B cell (primary cell): Measurements from ENCODE around the gene OR6K3. TPM values are rescaled to one million over a fixed set of nuclear protein-coding genes. Genes with fewer than 3 reads are reported as not detected.

Experiments
- ATAC-seq: fragments of 200-7000 bp; cut with Tn5 transposase; one replicate; pipeline ENCODE4 v1.10.0; 2021; ENCODE audit warnings: low read depth, mild to moderate bottlenecking, moderate number of reproducible peaks, moderate library complexity
- CTCF ChIA-PET: fragments of 350-600 bp; sonication (Branson Sonifier 250); formaldehyde crosslinking; loops from one replicate; lab custom pipeline; 2021; ENCODE audit warnings: antibody characterized with exemption, inconsistent platforms; lab: Charles Lee
- POLR2A ChIA-PET: fragments of 350-600 bp; sonication (Branson Sonifier 250); formaldehyde crosslinking; loops from one replicate; lab custom pipeline; 2021; ENCODE audit warnings: antibody characterized with exemption; lab: Charles Lee
- DNase-seq: peaks from one replicate; pipeline ENCODE4 v3.0.0; 2013
- H2AFZ ChIP-seq: 2 replicates; pipeline ENCODE4 v1.6.1; 2012; ENCODE audit warnings: mild to moderate bottlenecking, low read depth, low read length; ENCODE audit not compliant: insufficient read depth, poor library complexity, severe bottlenecking
- H3K27ac ChIP-seq, 2 donors: 1 replicate in 1 of 2; 2 replicates in 1 of 2; pipeline ENCODE4 v1.5.1; 2012 to 2013; ENCODE audit warnings: low read length in 2 of 2, mild to moderate bottlenecking in 2 of 2, moderate library complexity in 1 of 2
- H3K27me3 ChIP-seq, 4 experiments: fragments of 200-600 bp in 1 of 4; sonication (generic) in 1 of 4; replicated peaks in 1 of 4; 1 replicate in 2 of 4; 2 replicates in 2 of 4; pipeline versions ENCODE4 v1.6.1 to v1.7.0; 2013 to 2016; ENCODE audit warnings: low read length in 3 of 4, mild to moderate bottlenecking in 2 of 4, mixed read lengths in 1 of 4, moderate library complexity in 1 of 4; ENCODE audit not compliant: insufficient read depth in 4 of 4, control insufficient read depth in 3 of 4; ENCODE audit errors: control extremely low read depth in 1 of 4
- H3K36me3 ChIP-seq, 2 experiments: replicated peaks in 1 of 2; 1 replicate in 1 of 2; 2 replicates in 1 of 2; pipeline versions ENCODE4 v1.6.1 to v1.7.1; 2013; ENCODE audit warnings: low read length in 1 of 2; ENCODE audit not compliant: insufficient read depth in 2 of 2, control insufficient read depth in 1 of 2; ENCODE audit errors: control extremely low read depth in 1 of 2, extremely low read depth in 1 of 2
- H3K4me1 ChIP-seq, 2 donors: fragments of 200-600 bp in 1 of 2; sonication (generic) in 1 of 2; 1 replicate in 1 of 2; 2 replicates in 1 of 2; pipeline versions ENCODE4 v1.5.1 to v1.6.1; 2013 to 2017; ENCODE audit warnings: low read length in 2 of 2; ENCODE audit not compliant: control insufficient read depth in 2 of 2, insufficient read depth in 2 of 2
- H3K4me2 ChIP-seq: replicated peaks from 2 replicates; pipeline ENCODE3; 2012; ENCODE audit warnings: mild to moderate bottlenecking, low read depth, low read length; ENCODE audit not compliant: poor library complexity, severe bottlenecking
- H3K4me3 ChIP-seq, 5 experiments: fragments of 200-600 bp in 1 of 5; sonication (generic) in 1 of 5; 1 replicate in 3 of 5; 2 replicates in 2 of 5; pipeline versions ENCODE4 v1.5.1 to v1.7.0; 2011 to 2016; ENCODE audit warnings: low read length in 4 of 5, mild to moderate bottlenecking in 4 of 5, low read depth in 2 of 5, control low read depth in 1 of 5, moderate library complexity in 1 of 5; ENCODE audit not compliant: insufficient read depth in 1 of 5; ENCODE audit errors: control extremely low read depth in 1 of 5, extremely low read depth in 1 of 5
- H3K79me2 ChIP-seq: fragments of 200-600 bp; sonication (generic); one replicate; pipeline ENCODE4 v1.6.0; 2016; ENCODE audit warnings: low read length; ENCODE audit not compliant: control insufficient read depth, insufficient read depth
- H3K9ac ChIP-seq: fragments of 200-600 bp; sonication (generic); 2 replicates; pipeline ENCODE4 v1.6.1; 2017; ENCODE audit warnings: mild to moderate bottlenecking, low read length, moderate library complexity
- H3K9me3 ChIP-seq, 3 donors: one replicate each; pipeline versions ENCODE4 v1.6.1 to v1.7.1; 2013; ENCODE audit warnings: low read length in 2 of 3; ENCODE audit not compliant: control insufficient read depth in 2 of 3, insufficient read depth in 1 of 3; ENCODE audit errors: control extremely low read depth in 1 of 3
- H4K20me1 ChIP-seq: 2 replicates; pipeline ENCODE4 v1.6.0; 2012; ENCODE audit warnings: mild to moderate bottlenecking, low read length; ENCODE audit not compliant: insufficient read depth, control insufficient read depth, poor library complexity, severe bottlenecking
- H3K27ac Mint-ChIP-seq: one replicate; pipeline ENCODE4 v1.8.0; 2021; ENCODE audit warnings: mixed read lengths
- H3K27me3 Mint-ChIP-seq: one replicate; pipeline ENCODE4 v1.8.0; 2021; ENCODE audit warnings: mixed read lengths
- H3K4me1 Mint-ChIP-seq: one replicate; pipeline ENCODE4 v1.8.0; 2021; ENCODE audit warnings: mixed read lengths
- H3K4me3 Mint-ChIP-seq: one replicate; pipeline ENCODE4 v1.8.0; 2021; ENCODE audit warnings: mixed read lengths
- H3K9me3 Mint-ChIP-seq: one replicate; pipeline ENCODE4 v1.8.0; 2022; ENCODE audit warnings: mixed read lengths; ENCODE audit not compliant: insufficient read depth
- CTCF ChIP-seq: fragments of 200-600 bp; IDR thresholded peaks from one replicate; pipeline ENCODE4 v1.8.0; 2022; ENCODE audit warnings: antibody characterized with exemption, mild to moderate bottlenecking
- EZH2 ChIP-seq: IDR thresholded peaks from 2 replicates; pipeline ENCODE4 v1.6.1; 2012; ENCODE audit warnings: borderline replicate concordance, low read depth, mild to moderate bottlenecking, moderate library complexity, low read length; ENCODE audit not compliant: insufficient read depth, poor library complexity, severe bottlenecking
- WGBS: methylation state at CpG from one replicate; pipeline ENCODE4 v1.1.5; 2013; ENCODE audit warnings: missing lambda C conversion rate; ENCODE audit not compliant: insufficient coverage; 5-methylcytosine and 5-hydroxymethylcytosine counted together
- intact Hi-C: fragments of 100-400 bp; cut with micrococcal nuclease; formaldehyde crosslinking; loops from one replicate; pipeline ENCODE4 v1.10.0; 2022
- polyA plus RNA-seq: library from polyadenylated mRNA; depleted of rRNA; stranded (reverse); fragments of >200 nt; gene quantifications from 2 replicates; pipeline ENCODE4 v1.2.3, GENCODE V29; 2012
- total RNA-seq, 2 donors: library from RNA; stranded (reverse); fragments of 120-200 nt in 1 of 2; gene quantifications; 1 replicate in 1 of 2; 2 replicates in 1 of 2; pipeline versions ENCODE4 v1.2.3 to v1.2.4, GENCODE V29; 2013 to 2022

Gene OR6K3
- total and polyA plus RNA-seq, 2 donors (not counting 1 experiment from before 2014, with no cell fraction given): not detected

- CTCF ChIA-PET: no interaction called here
These were observed 41.2 kb downstream of the OR6K3 start for GRCh38 chr1:158679289-158679688.

More at GRCh38 chr1:158679289-158679688, 41.2 kb downstream of the OR6K3 start:
- Histone ChIP-seq H3K9me3 (no peaks in the 10 kb centered on the region), H3K27me3 (peaks cover 0 to 4% (median 2%) of the 10 kb centered on the region in 4 experiments), H3K4me3 (no peak overlapping the region), H3K27ac (no peak overlapping the region), H3K36me3 (no peaks in the 10 kb centered on the region), H2AFZ (no peak overlapping the region), H3K4me2 (no peak overlapping the region), H3K4me1 (no peaks in the 10 kb centered on the region), H3K9ac (no peak overlapping the region), H4K20me1 (no peaks in the 10 kb centered on the region), H3K79me2 (no peaks in the 10 kb centered on the region)
- DNase-seq (no peak), ATAC-seq (no peak)
- no peak for TF ChIP-seq EZH2
- no peak for TF ChIP-seq CTCF
- POLR2A ChIA-PET: no interaction called here
- Mint-ChIP-seq H3K4me3 (no peak overlapping the region), H3K27me3 (peaks cover 21% of the 10 kb centered on the region), H3K27ac (no peak overlapping the region), H3K9me3 (no peaks in the 10 kb centered on the region), H3K4me1 (no peaks in the 10 kb centered on the region)
- intact Hi-C loops: no loop called here
- WGBS: no CpG with 5 or more reads among the region's 1 CpG
